ENCODE data around the gene TMEM198.

GRCh38 chr2:219520079-219520478, 23.7 kb upstream of the TMEM198 start:
- TF ChIP-seq, protein P1, sequence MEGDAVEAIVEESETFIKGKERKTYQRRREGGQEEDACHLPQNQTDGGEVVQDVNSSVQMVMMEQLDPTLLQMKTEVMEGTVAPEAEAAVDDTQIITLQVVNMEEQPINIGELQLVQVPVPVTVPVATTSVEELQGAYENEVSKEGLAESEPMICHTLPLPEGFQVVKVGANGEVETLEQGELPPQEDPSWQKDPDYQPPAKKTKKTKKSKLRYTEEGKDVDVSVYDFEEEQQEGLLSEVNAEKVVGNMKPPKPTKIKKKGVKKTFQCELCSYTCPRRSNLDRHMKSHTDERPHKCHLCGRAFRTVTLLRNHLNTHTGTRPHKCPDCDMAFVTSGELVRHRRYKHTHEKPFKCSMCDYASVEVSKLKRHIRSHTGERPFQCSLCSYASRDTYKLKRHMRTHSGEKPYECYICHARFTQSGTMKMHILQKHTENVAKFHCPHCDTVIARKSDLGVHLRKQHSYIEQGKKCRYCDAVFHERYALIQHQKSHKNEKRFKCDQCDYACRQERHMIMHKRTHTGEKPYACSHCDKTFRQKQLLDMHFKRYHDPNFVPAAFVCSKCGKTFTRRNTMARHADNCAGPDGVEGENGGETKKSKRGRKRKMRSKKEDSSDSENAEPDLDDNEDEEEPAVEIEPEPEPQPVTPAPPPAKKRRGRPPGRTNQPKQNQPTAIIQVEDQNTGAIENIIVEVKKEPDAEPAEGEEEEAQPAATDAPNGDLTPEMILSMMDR (IDR thresholded peaks at IDR 0.05), result no peak
- no peak for TF ChIP-seq POLR2A (IDR thresholded peaks at IDR 0.05)

Measured in vagina (tissue), 2 donors.